ENCODE data around the gene RPS6KA2. TPM values are rescaled to one million over a fixed set of nuclear protein-coding genes. Genes with fewer than 3 reads are reported as not detected.

Gene RPS6KA2
- polyA plus RNA-seq, 1 donor (not counting 4 experiments of a cell fraction or from before 2014, with no cell fraction given): 8.2 TPM

GRCh38 chr6:166423051-166423745 is 203.9 kb downstream of the RPS6KA2 start:
- no peak overlapping the region for H2AFZ ChIP-seq (ENCODE audit: control insufficient read depth, low read length)
- dilution Hi-C loops (cut with MboI; ENCODE audit: extremely low pct_ligation_motif_present, low sequenced_read_pairs): no loop called here
- H3K9me3 ChIP-seq (ENCODE audit: control insufficient read depth, low read depth, low read length): no peaks in the 10 kb centered on the region
- H3K27me3 ChIP-seq (ENCODE audit: control insufficient read depth, extremely low read depth, insufficient read depth, low read length): no peaks in the 10 kb centered on the region
- H3K79me2 ChIP-seq (ENCODE audit: control insufficient read depth, insufficient read depth, low read length): no peaks in the 10 kb centered on the region
- no peak overlapping the region for H3K27ac ChIP-seq (ENCODE audit: control insufficient read depth, insufficient read depth, low read length)
- H4K20me1 ChIP-seq (ENCODE audit: control insufficient read depth, extremely low read depth, insufficient read depth, low read length): no peaks in the 10 kb centered on the region
- no peak for FAIRE-seq
- H3K9ac ChIP-seq (ENCODE audit: control insufficient read depth, extremely low read depth, insufficient read depth, low read length): no peak overlapping the region
- H3K4me1 ChIP-seq (ENCODE audit: control insufficient read depth, extremely low read depth, insufficient read depth, low read length): no peaks in the 10 kb centered on the region
- H3K4me2 ChIP-seq (ENCODE audit: control insufficient read depth, extremely low read depth, insufficient read depth, low read depth, low read length): no peak overlapping the region
- H3K9me1 ChIP-seq (ENCODE audit: control insufficient read depth, extremely low read depth, insufficient read depth, low read length): no peaks in the 10 kb centered on the region
- no peaks in the 10 kb centered on the region for H3K36me3 ChIP-seq (ENCODE audit: control insufficient read depth in 2 of 2, extremely low read depth in 1 of 2, insufficient read depth in 2 of 2, low read length in 2 of 2)
- DNase-seq (ENCODE audit: low read depth, low spot score): no peak
- H3K4me3 ChIP-seq (ENCODE audit: control insufficient read depth in 2 of 3, extremely low read depth in 1 of 3, insufficient read depth in 2 of 3, low read depth in 1 of 3, low read length in 3 of 3): no peak overlapping the region
- TF ChIP-seq CTCF (optimal IDR thresholded peaks at IDR 0.05 in 1 of 3, IDR thresholded peaks at IDR 0.05 in 1 of 3, conservative IDR thresholded peaks at IDR 0.05 in 1 of 3; ENCODE audit: extremely low read depth in 1 of 3, insufficient read depth in 2 of 3, low read length in 3 of 3) (no peak), EZH2 (IDR thresholded peaks at IDR 0.05; ENCODE audit: low read length) (no peak)

- Histone ChIP-seq H3K79me2 (ENCODE audit: control insufficient read depth, insufficient read depth, low read length) (no peaks in the 10 kb centered on the region), H3K4me2 (ENCODE audit: control insufficient read depth, extremely low read depth, insufficient read depth, low read depth, low read length) (no peak overlapping the region), H3K4me1 (ENCODE audit: control insufficient read depth, extremely low read depth, insufficient read depth, low read length) (no peaks in the 10 kb centered on the region), H3K9ac (ENCODE audit: control insufficient read depth, extremely low read depth, insufficient read depth, low read length) (no peak overlapping the region), H4K20me1 (ENCODE audit: control insufficient read depth, extremely low read depth, insufficient read depth, low read length) (no peaks in the 10 kb centered on the region), H3K9me1 (ENCODE audit: control insufficient read depth, extremely low read depth, insufficient read depth, low read length) (no peaks in the 10 kb centered on the region), H3K27ac (ENCODE audit: control insufficient read depth, insufficient read depth, low read length) (no peak overlapping the region), H3K4me3 (ENCODE audit: control insufficient read depth in 2 of 3, extremely low read depth in 1 of 3, insufficient read depth in 2 of 3, low read depth in 1 of 3, low read length in 3 of 3) (no peak overlapping the region), H3K36me3 (ENCODE audit: control insufficient read depth in 2 of 2, extremely low read depth in 1 of 2, insufficient read depth in 2 of 2, low read length in 2 of 2) (no peaks in the 10 kb centered on the region), H2AFZ (ENCODE audit: control insufficient read depth, low read length) (no peak overlapping the region), H3K9me3 (ENCODE audit: control insufficient read depth, low read depth, low read length) (no peaks in the 10 kb centered on the region), H3K27me3 (ENCODE audit: control insufficient read depth, extremely low read depth, insufficient read depth, low read length) (no peaks in the 10 kb centered on the region)
- dilution Hi-C loops (cut with MboI; ENCODE audit: extremely low pct_ligation_motif_present, low sequenced_read_pairs): no loop called here
- FAIRE-seq: no peak
- TF ChIP-seq EZH2 (IDR thresholded peaks at IDR 0.05; ENCODE audit: low read length) (no peak), CTCF (optimal IDR thresholded peaks at IDR 0.05 in 1 of 3, IDR thresholded peaks at IDR 0.05 in 1 of 3, conservative IDR thresholded peaks at IDR 0.05 in 1 of 3; ENCODE audit: extremely low read depth in 1 of 3, insufficient read depth in 2 of 3, low read length in 3 of 3) (no peak)
- DNase-seq (ENCODE audit: low read depth, low spot score): no peak
Measured at GRCh38 chr6:166422201-166422940, 204.7 kb downstream of the RPS6KA2 start.
